A673 (cell line): ENCODE measurements around the gene TFCP2. TPM values are rescaled to one million over a fixed set of nuclear protein-coding genes. Genes with fewer than 3 reads are reported as not detected.

Experiments used
- BruUV-seq: library from RNA; stranded (reverse); fragments of 400-500 nt; replicated peaks from 2 replicates; lab custom pipeline; 2021; lab: Mats Ljungman, UMichigan
- CTCF ChIA-PET: fragments of 300-600 bp; sonication (Branson Sonifier 250); formaldehyde crosslinking; loops from one replicate; lab custom pipeline; 2022; ENCODE audit warnings: antibody characterized with exemption; lab: Charles Lee
- POLR2A ChIA-PET: fragments of 300-600 bp; sonication (Branson Sonifier 250); formaldehyde crosslinking; loops from one replicate; lab custom pipeline; 2022; ENCODE audit warnings: antibody characterized with exemption; ENCODE audit not compliant: low non-redundant PET; lab: Charles Lee
- DNase-seq: peaks from one replicate; pipeline ENCODE4 v3.0.0-alpha.2; 2015; ENCODE audit warnings: low spot score
- H3K27ac ChIP-seq: fragments of 200-600 bp; sonication (generic); 2 replicates; pipeline ENCODE4 v1.5.1; 2016; ENCODE audit warnings: mixed run types, low read depth, mild to moderate bottlenecking, mixed read lengths, antibody characterized with exemption, low read length; ENCODE audit not compliant: poor library complexity, severe bottlenecking
- H3K27me3 ChIP-seq: fragments of 200-600 bp; sonication (generic); replicated peaks from 2 replicates; pipeline ENCODE4 v1.6.1; 2017; ENCODE audit warnings: mixed run types, low read depth, mild to moderate bottlenecking, mixed read lengths, antibody characterized with exemption, low read length; ENCODE audit not compliant: insufficient read depth, poor library complexity
- H3K36me3 ChIP-seq: fragments of 200-600 bp; sonication (generic); 2 replicates; pipeline ENCODE4 v1.6.1; 2016; ENCODE audit warnings: mixed run types, mild to moderate bottlenecking, mixed read lengths, antibody characterized with exemption, low read length; ENCODE audit not compliant: insufficient read depth, poor library complexity, severe bottlenecking
- H3K4me1 ChIP-seq: fragments of 200-600 bp; sonication (generic); 2 replicates; pipeline ENCODE4 v1.6.1; 2017; ENCODE audit warnings: mixed run types, mild to moderate bottlenecking, mixed read lengths, antibody characterized with exemption, low read length; ENCODE audit not compliant: insufficient read depth, poor library complexity, severe bottlenecking
- H3K4me3 ChIP-seq: fragments of 200-600 bp; sonication (generic); 2 replicates; pipeline ENCODE4 v1.5.1; 2016; ENCODE audit warnings: low read depth, mixed run types, mild to moderate bottlenecking, mixed read lengths, low read length; ENCODE audit not compliant: poor library complexity, severe bottlenecking
- H3K9me3 ChIP-seq: fragments of 200-600 bp; sonication (generic); 2 replicates; pipeline ENCODE4 v1.6.1; 2016; ENCODE audit warnings: mixed run types, low read depth, mild to moderate bottlenecking, mixed read lengths, antibody characterized with exemption, low read length; ENCODE audit not compliant: poor library complexity, severe bottlenecking
- CTCF ChIP-seq: fragments of 300-800, 200-600 bp; sonication (generic); conservative IDR thresholded peaks from 2 replicates; pipeline ENCODE4 v1.5.1; 2017; ENCODE audit warnings: low read depth, mild to moderate bottlenecking, antibody characterized with exemption, low read length, moderate library complexity, mixed read lengths
- EZH2 ChIP-seq: fragments of 200-600 bp; sonication (generic); IDR thresholded peaks from 2 replicates; pipeline ENCODE4 v1.6.1; 2017; ENCODE audit warnings: borderline replicate concordance, low read depth, mild to moderate bottlenecking, mixed read lengths, antibody characterized with exemption, low read length; ENCODE audit not compliant: poor library complexity, severe bottlenecking
- intact Hi-C: fragments of 100-400 bp; cut with micrococcal nuclease; formaldehyde crosslinking; loops from one replicate; pipeline ENCODE4 v1.10.0; 2022; ENCODE audit not compliant: unreplicated experiment
- total RNA-seq: library from RNA; stranded (reverse); gene quantifications from 2 replicates; pipeline ENCODE4 v1.2.3, GENCODE V29; 2021

The TFCP2 gene
- total RNA-seq, 1 experiment from 2014 or later = 46.1 TPM

GRCh38 chr12:51047655-51048540 is 125.0 kb downstream of the TFCP2 start, which contains the start of gene LETMD1:
LETMD1 (plus strand) TSS chr12:51048327; CDS start chr12:51048357, 30 bp downstream.
- peak within 1 kb of the TSS; percentile 82 for H3K27ac ChIP-seq
- POLR2A ChIA-PET = no interaction called here
- intact Hi-C loops = loop anchor here (10.0 kb wide), 1 partner anchor 297 kb away; the partner anchor contains the start of gene CELA1
- H3K27me3 ChIP-seq = no peaks in the 10 kb centered on the region
- peak within 1 kb of the TSS; percentile 71 for H3K4me3 ChIP-seq
- peaks cover 8% of the 10 kb centered on the region for H3K36me3 ChIP-seq
- no peaks in the 10 kb centered on the region for H3K9me3 ChIP-seq
- peaks cover 9% of the 10 kb centered on the region for H3K4me1 ChIP-seq
- CTCF ChIA-PET = interaction anchor here (0.5 kb wide), 1 partner anchor 223 kb away, joined by 7 read pairs; no protein-coding TSS in a partner anchor
- DNase-seq = peak; percentile 99
- TF ChIP-seq CTCF (peak; percentile 97), EZH2 (no peak)
- BruUV-seq = TSS peak; percentile 96

Other genes starting within 250 kb of the TFCP2 start
- not detected in 2 replicates for gene HIGD1C, start 220.6 kb downstream of the TFCP2 start, total RNA-seq
- 33.9 and 47.6 TPM in 2 replicates for gene SLC11A2, start 146.8 kb downstream of the TFCP2 start, total RNA-seq
- gene LETMD1, start 124.8 kb downstream of the TFCP2 start, total RNA-seq = 60.3 and 63.7 TPM in 2 replicates
- 38.8 and 41.5 TPM in 2 replicates for gene CSRNP2, start 89.5 kb downstream of the TFCP2 start, total RNA-seq
- gene POU6F1, start 44.9 kb upstream of the TFCP2 start, total RNA-seq = 13.5 and 13.6 TPM in 2 replicates
- 125 and 138 TPM in 2 replicates for gene DAZAP2, start 65.7 kb upstream of the TFCP2 start, total RNA-seq
- 25.2 and 26.5 TPM in 2 replicates for gene SMAGP, start 97.3 kb upstream of the TFCP2 start, total RNA-seq
- gene BIN2, start 151.0 kb upstream of the TFCP2 start, total RNA-seq = not detected in 2 replicates
- gene CELA1, start 173.5 kb upstream of the TFCP2 start, total RNA-seq = not detected in 2 replicates
- 0.24 and 0.26 TPM in 2 replicates for gene GALNT6, start 218.3 kb upstream of the TFCP2 start, total RNA-seq